OCI-LY7 (cell line): ENCODE data around the gene HECW1.

ENCODE experiments used
- CTCF ChIP-seq: fragments of 200-600 bp; sonication (generic); conservative IDR thresholded peaks from 2 replicates; pipeline ENCODE4 v1.5.1; 2014; ENCODE audit warnings: mild to moderate bottlenecking, antibody characterized with exemption, low read length, moderate library complexity, mixed read lengths
- EZH2phosphoT487 ChIP-seq: fragments of 200-600 bp; sonication (generic); IDR thresholded peaks from 2 replicates; pipeline ENCODE4 v1.6.1; 2018; ENCODE audit warnings: low read depth, borderline replicate concordance, mild to moderate bottlenecking, mixed run types, antibody characterized with exemption, low read length, moderate library complexity, mixed read lengths

GRCh38 chr7:43391518-43391917 lies 279.1 kb downstream of the HECW1 start:
- TF ChIP-seq CTCF (peak; percentile 31; the same call in 1 of the 2 replicates), EZH2phosphoT487 (no peak)
